HEK293 (cell line): Measurements from ENCODE around the gene ZC3H10.

Source experiments
- CTCF ChIP-seq: fragments of 450-650 bp; formaldehyde crosslinking; IDR thresholded peaks from 2 replicates; pipeline ENCODE4 v1.5.1; 2016; ENCODE audit warnings: missing biosample characterization, missing genetic modification characterization
- GFI1B ChIP-seq: fragments of 450-650 bp; formaldehyde crosslinking; IDR thresholded peaks from 2 replicates; pipeline ENCODE4 v1.5.1; 2016; ENCODE audit warnings: missing biosample characterization, missing genetic modification characterization
- IKZF3 ChIP-seq: fragments of 450-650 bp; IDR thresholded peaks from 2 replicates; pipeline ENCODE4 v1.5.0; 2018; ENCODE audit warnings: missing biosample characterization, mild to moderate bottlenecking, missing genetic modification characterization, moderate library complexity
- SP3 ChIP-seq: fragments of 450-650 bp; formaldehyde crosslinking; IDR thresholded peaks from 2 replicates; pipeline ENCODE4 v1.5.1; 2016; ENCODE audit warnings: missing biosample characterization, missing genetic modification characterization
- ZBTB20 ChIP-seq: fragments of 450-650 bp; formaldehyde crosslinking; IDR thresholded peaks from 2 replicates; pipeline ENCODE4 v1.5.1; 2016; ENCODE audit warnings: missing biosample characterization, missing genetic modification characterization
- ZFP3 ChIP-seq: fragments of 450-650 bp; formaldehyde crosslinking; IDR thresholded peaks from 2 replicates; pipeline ENCODE4 v1.5.1; 2016; ENCODE audit warnings: low read depth, missing biosample characterization, missing genetic modification characterization
- ZIC2 ChIP-seq: fragments of 450-650 bp; formaldehyde crosslinking; IDR thresholded peaks from 2 replicates; pipeline ENCODE4 v1.5.1; 2016; ENCODE audit warnings: missing biosample characterization, missing genetic modification characterization
- ZNF10 ChIP-seq: fragments of 450-650 bp; formaldehyde crosslinking; IDR thresholded peaks from 2 replicates; pipeline ENCODE4 v1.5.1; 2017; ENCODE audit warnings: missing biosample characterization, missing genetic modification characterization
- ZNF114 ChIP-seq: fragments of 450-650 bp; formaldehyde crosslinking; IDR thresholded peaks from 2 replicates; pipeline ENCODE4 v1.5.0; 2017; ENCODE audit warnings: missing biosample characterization, missing genetic modification characterization
- ZNF155 ChIP-seq: fragments of 450-650 bp; formaldehyde crosslinking; IDR thresholded peaks from 2 replicates; pipeline ENCODE4 v1.5.1; 2016; ENCODE audit warnings: missing biosample characterization, missing genetic modification characterization
- ZNF214 ChIP-seq: fragments of 450-650 bp; formaldehyde crosslinking; IDR thresholded peaks from 2 replicates; pipeline ENCODE4 v1.5.1; 2017; ENCODE audit warnings: missing biosample characterization, mild to moderate bottlenecking, missing genetic modification characterization, borderline replicate concordance
- ZNF280C ChIP-seq: fragments of 450-650 bp; formaldehyde crosslinking; IDR thresholded peaks from 2 replicates; pipeline ENCODE4 v1.5.1; 2016; ENCODE audit warnings: missing biosample characterization, missing genetic modification characterization
- ZNF350 ChIP-seq: fragments of 450-650 bp; formaldehyde crosslinking; IDR thresholded peaks from 2 replicates; pipeline ENCODE4 v1.5.0; 2017; ENCODE audit warnings: missing biosample characterization, mild to moderate bottlenecking, missing genetic modification characterization
- ZNF433 ChIP-seq: fragments of 450-650 bp; formaldehyde crosslinking; IDR thresholded peaks from 2 replicates; pipeline ENCODE4 v1.5.1; 2016; ENCODE audit warnings: missing biosample characterization, missing genetic modification characterization, low read depth
- ZNF513 ChIP-seq: fragments of 450-650 bp; IDR thresholded peaks from 2 replicates; pipeline ENCODE4 v1.5.1; 2018; ENCODE audit warnings: missing biosample characterization, missing genetic modification characterization
- ZNF518A ChIP-seq: fragments of 450-650 bp; formaldehyde crosslinking; conservative IDR thresholded peaks from 2 replicates; pipeline ENCODE4 v1.5.1; 2016; ENCODE audit warnings: low read depth, missing biosample characterization, missing genetic modification characterization
- ZNF830 ChIP-seq: fragments of 450-650 bp; IDR thresholded peaks from 2 replicates; pipeline ENCODE4 v1.5.0; 2018; ENCODE audit warnings: missing biosample characterization, missing genetic modification characterization, low read depth, mild to moderate bottlenecking, moderate library complexity
- TF ChIP-seq, protein P1 (sequence below): fragments of 450-650 bp; formaldehyde crosslinking; IDR thresholded peaks from 2 replicates; pipeline ENCODE4 v1.5.1; 2017; ENCODE audit warnings: missing biosample characterization, missing genetic modification characterization
- TF ChIP-seq, protein P2 (sequence below): fragments of 450-650 bp; formaldehyde crosslinking; IDR thresholded peaks from 2 replicates; pipeline ENCODE4 v1.5.1; 2016; ENCODE audit warnings: missing biosample characterization, missing genetic modification characterization, low read depth
- TF ChIP-seq, protein P3 (sequence below): fragments of 450-650 bp; formaldehyde crosslinking; IDR thresholded peaks from 2 replicates; pipeline ENCODE4 v1.5.1; 2016; ENCODE audit warnings: missing biosample characterization, missing genetic modification characterization

The ZC3H10 gene

GRCh38 chr12:56079723-56080555 is 38.1 kb upstream of the ZC3H10 start, which contains the start of gene ERBB3 (continued):
- TF ChIP-seq, protein P1, sequence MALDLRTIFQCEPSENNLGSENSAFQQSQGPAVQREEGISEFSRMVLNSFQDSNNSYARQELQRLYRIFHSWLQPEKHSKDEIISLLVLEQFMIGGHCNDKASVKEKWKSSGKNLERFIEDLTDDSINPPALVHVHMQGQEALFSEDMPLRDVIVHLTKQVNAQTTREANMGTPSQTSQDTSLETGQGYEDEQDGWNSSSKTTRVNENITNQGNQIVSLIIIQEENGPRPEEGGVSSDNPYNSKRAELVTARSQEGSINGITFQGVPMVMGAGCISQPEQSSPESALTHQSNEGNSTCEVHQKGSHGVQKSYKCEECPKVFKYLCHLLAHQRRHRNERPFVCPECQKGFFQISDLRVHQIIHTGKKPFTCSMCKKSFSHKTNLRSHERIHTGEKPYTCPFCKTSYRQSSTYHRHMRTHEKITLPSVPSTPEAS, result no peak
- no peak for TF ChIP-seq ZNF433 (tag by site-specific recombination)
- TF ChIP-seq CTCF, result peak; percentile 93
- TF ChIP-seq ZNF280C (tag by site-specific recombination), result no peak
- no peak for TF ChIP-seq ZFP3 (tag by site-specific recombination)
- TF ChIP-seq, protein P2, sequence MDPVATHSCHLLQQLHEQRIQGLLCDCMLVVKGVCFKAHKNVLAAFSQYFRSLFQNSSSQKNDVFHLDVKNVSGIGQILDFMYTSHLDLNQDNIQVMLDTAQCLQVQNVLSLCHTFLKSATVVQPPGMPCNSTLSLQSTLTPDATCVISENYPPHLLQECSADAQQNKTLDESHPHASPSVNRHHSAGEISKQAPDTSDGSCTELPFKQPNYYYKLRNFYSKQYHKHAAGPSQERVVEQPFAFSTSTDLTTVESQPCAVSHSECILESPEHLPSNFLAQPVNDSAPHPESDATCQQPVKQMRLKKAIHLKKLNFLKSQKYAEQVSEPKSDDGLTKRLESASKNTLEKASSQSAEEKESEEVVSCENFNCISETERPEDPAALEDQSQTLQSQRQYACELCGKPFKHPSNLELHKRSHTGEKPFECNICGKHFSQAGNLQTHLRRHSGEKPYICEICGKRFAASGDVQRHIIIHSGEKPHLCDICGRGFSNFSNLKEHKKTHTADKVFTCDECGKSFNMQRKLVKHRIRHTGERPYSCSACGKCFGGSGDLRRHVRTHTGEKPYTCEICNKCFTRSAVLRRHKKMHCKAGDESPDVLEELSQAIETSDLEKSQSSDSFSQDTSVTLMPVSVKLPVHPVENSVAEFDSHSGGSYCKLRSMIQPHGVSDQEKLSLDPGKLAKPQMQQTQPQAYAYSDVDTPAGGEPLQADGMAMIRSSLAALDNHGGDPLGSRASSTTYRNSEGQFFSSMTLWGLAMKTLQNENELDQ, result no peak
- peak; percentile 96 for TF ChIP-seq SP3 (tag by site-specific recombination)
- TF ChIP-seq ZNF350, result no peak
- peak; percentile 72; the same call in 1 of the 2 replicates for TF ChIP-seq GFI1B (tag by site-specific recombination)
- TF ChIP-seq ZIC2 (tag by site-specific recombination), result peak; percentile 89
- no peak for TF ChIP-seq ZNF214 (tag by site-specific recombination)
- peak; percentile 69 for TF ChIP-seq ZBTB20 (tag by site-specific recombination)
- TF ChIP-seq ZNF114, result no peak
- peak; percentile 87 for TF ChIP-seq IKZF3 (tag by site-specific recombination)
- TF ChIP-seq ZNF10, result peak; percentile 49; the same call in 1 of the 2 replicates
- TF ChIP-seq, protein P3, sequence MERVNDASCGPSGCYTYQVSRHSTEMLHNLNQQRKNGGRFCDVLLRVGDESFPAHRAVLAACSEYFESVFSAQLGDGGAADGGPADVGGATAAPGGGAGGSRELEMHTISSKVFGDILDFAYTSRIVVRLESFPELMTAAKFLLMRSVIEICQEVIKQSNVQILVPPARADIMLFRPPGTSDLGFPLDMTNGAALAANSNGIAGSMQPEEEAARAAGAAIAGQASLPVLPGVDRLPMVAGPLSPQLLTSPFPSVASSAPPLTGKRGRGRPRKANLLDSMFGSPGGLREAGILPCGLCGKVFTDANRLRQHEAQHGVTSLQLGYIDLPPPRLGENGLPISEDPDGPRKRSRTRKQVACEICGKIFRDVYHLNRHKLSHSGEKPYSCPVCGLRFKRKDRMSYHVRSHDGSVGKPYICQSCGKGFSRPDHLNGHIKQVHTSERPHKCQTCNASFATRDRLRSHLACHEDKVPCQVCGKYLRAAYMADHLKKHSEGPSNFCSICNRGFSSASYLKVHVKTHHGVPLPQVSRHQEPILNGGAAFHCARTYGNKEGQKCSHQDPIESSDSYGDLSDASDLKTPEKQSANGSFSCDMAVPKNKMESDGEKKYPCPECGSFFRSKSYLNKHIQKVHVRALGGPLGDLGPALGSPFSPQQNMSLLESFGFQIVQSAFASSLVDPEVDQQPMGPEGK (tag by site-specific recombination), result peak; percentile 100
- TF ChIP-seq ZNF830 (tag by site-specific recombination), result no peak
- peak; percentile 78; the same call in 1 of the 2 replicates for TF ChIP-seq ZNF155 (tag by site-specific recombination)
- no peak for TF ChIP-seq ZNF513 (tag by site-specific recombination)
- no peak for TF ChIP-seq ZNF518A (tag by site-specific recombination)
